Measurements from ENCODE around the gene ZNF26. TPM values are rescaled to one million over a fixed set of nuclear protein-coding genes. Genes with fewer than 3 reads are reported as not detected.

Gene ZNF26
- total RNA-seq, 2 donors from 2014 or later = 14.2 to 17.0 TPM

DNA sequence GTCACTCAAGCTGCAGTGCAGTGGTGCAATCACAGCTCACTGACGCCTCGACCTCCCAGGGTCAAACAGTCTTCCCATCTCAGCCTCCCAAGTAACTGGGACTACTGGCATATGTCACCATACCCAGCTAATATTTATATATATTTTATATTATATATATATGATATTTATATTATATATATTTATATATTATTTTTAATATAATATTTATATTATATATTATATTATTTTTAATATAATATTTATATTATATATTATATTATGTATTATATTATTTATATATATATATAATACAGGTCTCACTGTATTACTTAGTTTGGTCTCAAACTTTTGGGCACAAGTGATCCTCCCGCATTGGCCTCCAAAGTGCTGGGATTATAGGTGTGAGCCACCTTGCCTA, 60.5 kb downstream of the ZNF26 start:
- 97% methylated on average over 3 of the region's 3 CpGs for WGBS
- Histone ChIP-seq H3K4me1 (replicated peaks) (no peaks in the 10 kb centered on the region), H3K4me3 (no peak overlapping the region), H3K27me3 (replicated peaks; ENCODE audit: insufficient read depth) (no peaks in the 10 kb centered on the region), H3K36me3 (peaks cover 25 to 49% of the 10 kb centered on the region in 2 donors), H3K9me3 (peaks cover 4% of the 10 kb centered on the region), H3K27ac (no peak overlapping the region)
- no peak for TF ChIP-seq POLR2A (IDR thresholded peaks at IDR 0.05)
- TF ChIP-seq, protein P1, sequence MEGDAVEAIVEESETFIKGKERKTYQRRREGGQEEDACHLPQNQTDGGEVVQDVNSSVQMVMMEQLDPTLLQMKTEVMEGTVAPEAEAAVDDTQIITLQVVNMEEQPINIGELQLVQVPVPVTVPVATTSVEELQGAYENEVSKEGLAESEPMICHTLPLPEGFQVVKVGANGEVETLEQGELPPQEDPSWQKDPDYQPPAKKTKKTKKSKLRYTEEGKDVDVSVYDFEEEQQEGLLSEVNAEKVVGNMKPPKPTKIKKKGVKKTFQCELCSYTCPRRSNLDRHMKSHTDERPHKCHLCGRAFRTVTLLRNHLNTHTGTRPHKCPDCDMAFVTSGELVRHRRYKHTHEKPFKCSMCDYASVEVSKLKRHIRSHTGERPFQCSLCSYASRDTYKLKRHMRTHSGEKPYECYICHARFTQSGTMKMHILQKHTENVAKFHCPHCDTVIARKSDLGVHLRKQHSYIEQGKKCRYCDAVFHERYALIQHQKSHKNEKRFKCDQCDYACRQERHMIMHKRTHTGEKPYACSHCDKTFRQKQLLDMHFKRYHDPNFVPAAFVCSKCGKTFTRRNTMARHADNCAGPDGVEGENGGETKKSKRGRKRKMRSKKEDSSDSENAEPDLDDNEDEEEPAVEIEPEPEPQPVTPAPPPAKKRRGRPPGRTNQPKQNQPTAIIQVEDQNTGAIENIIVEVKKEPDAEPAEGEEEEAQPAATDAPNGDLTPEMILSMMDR (IDR thresholded peaks at IDR 0.05) = no peak
- TF ChIP-seq POLR2AphosphoS5 (IDR thresholded peaks at IDR 0.05) = no peak
- intact Hi-C loops (cut with DNase I) = no loop called here
- DNase-seq (ENCODE audit: low spot score) = no peak

DNA sequence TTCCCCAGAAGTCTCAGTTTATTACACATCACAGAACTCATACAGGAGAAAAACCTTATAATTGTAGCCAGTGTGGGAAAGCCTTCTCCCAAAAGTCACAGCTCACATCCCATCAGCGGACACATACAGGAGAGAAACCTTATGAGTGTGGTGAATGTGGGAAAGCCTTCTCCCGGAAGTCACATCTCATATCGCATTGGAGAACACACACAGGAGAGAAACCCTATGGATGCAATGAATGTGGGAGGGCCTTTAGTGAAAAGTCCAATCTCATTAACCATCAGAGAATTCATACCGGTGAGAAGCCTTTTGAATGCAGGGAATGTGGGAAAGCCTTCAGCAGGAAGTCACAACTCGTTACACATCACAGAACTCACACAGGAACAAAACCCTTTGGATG, 71.3 kb downstream of the ZNF26 start:
- Histone ChIP-seq H3K4me1 (replicated peaks) (no peaks in the 10 kb centered on the region), H3K4me3 (no peak overlapping the region), H3K27ac (no peak overlapping the region), H3K9me3 (peaks cover 31% of the 10 kb centered on the region), H3K36me3 (peaks cover 8% of the 10 kb centered on the region in 2 donors), H3K27me3 (replicated peaks; ENCODE audit: insufficient read depth) (no peaks in the 10 kb centered on the region)
- intact Hi-C loops (cut with DNase I) = no loop called here
- 98% methylated on average over 5 of the region's 5 CpGs for WGBS
- no peak for TF ChIP-seq POLR2AphosphoS5 (IDR thresholded peaks at IDR 0.05)
- TF ChIP-seq POLR2A (IDR thresholded peaks at IDR 0.05) = no peak
- TF ChIP-seq, protein P1 (IDR thresholded peaks at IDR 0.05) = no peak
- DNase-seq (ENCODE audit: low spot score) = no peak

DNA sequence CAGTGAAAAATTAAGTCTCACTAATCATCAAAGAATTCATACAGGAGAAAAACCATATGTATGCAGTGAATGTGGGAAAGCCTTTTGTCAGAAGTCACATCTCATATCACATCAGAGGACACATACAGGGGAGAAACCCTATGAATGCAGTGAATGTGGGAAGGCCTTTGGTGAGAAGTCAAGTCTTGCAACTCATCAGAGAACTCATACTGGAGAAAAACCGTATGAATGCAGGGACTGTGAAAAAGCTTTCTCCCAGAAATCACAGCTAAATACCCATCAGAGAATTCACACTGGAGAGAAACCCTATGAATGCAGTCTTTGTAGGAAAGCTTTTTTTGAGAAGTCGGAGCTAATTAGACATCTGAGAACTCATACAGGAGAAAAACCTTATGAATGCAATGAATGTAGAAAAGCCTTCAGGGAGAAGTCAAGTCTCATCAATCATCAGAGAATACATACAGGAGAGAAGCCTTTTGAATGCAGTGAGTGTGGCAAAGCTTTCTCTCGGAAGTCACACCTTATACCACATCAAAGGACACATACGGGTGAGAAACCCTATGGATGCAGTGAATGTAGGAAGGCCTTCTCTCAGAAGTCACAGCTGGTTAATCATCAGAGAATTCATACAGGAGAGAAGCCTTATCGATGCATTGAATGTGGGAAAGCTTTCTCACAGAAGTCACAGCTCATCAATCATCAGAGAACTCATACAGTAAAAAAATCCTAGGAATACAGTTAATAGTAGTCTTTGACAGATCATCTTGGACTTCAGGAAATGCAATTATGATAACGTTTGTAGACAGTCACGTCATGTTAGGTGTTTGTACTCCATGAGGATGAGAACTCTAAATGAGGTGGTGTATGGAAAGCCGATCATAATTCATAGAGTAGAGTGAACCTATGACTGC, 72.3 kb downstream of the ZNF26 start:
- no peak for DNase-seq (ENCODE audit: low spot score)
- peaks cover 31% of the 10 kb centered on the region for H3K9me3 ChIP-seq
- intact Hi-C loops (cut with DNase I) = no loop called here
- peaks cover 3 to 6% of the 10 kb centered on the region in 2 donors for H3K36me3 ChIP-seq
- H3K4me3 ChIP-seq = no peak overlapping the region
- no peak for TF ChIP-seq POLR2A (IDR thresholded peaks at IDR 0.05)
- TF ChIP-seq, protein P1 (IDR thresholded peaks at IDR 0.05) = no peak
- no peak for TF ChIP-seq POLR2AphosphoS5 (IDR thresholded peaks at IDR 0.05)
- H3K27ac ChIP-seq = no peak overlapping the region
- no peaks in the 10 kb centered on the region for H3K4me1 ChIP-seq (replicated peaks)
- no peaks in the 10 kb centered on the region for H3K27me3 ChIP-seq (replicated peaks; ENCODE audit: insufficient read depth)
- 95% methylated on average over 8 of the region's 8 CpGs for WGBS

DNA sequence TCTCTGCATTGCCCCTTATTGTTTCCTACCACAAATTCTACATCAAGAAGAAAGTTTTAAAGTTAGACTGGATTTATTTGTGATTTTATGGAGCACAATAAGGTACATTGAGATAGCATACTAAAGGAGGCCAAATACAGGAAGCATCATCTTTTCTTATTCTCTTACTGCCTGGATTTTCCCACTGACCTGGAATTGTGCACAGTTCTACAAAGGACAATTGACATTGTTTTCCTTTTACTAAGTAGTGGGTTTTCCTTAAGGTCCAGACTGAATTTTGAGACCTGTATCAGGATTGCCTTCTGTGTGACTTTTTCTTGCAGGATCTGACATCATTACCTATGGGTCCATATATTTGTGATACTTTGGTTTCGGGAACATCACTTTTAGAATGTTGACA, 75.8 kb downstream of the ZNF26 start:
- peaks cover 0 to 5% of the 10 kb centered on the region in 2 donors for H3K36me3 ChIP-seq
- TF ChIP-seq POLR2A (IDR thresholded peaks at IDR 0.05) = no peak
- TF ChIP-seq POLR2AphosphoS5 (IDR thresholded peaks at IDR 0.05) = no peak
- TF ChIP-seq, protein P1 (IDR thresholded peaks at IDR 0.05) = no peak
- H3K4me3 ChIP-seq = no peak overlapping the region
- peaks cover 25% of the 10 kb centered on the region for H3K9me3 ChIP-seq
- no peaks in the 10 kb centered on the region for H3K27me3 ChIP-seq (replicated peaks; ENCODE audit: insufficient read depth)
- DNase-seq (ENCODE audit: low spot score) = no peak
- intact Hi-C loops (cut with DNase I) = no loop called here
- H3K27ac ChIP-seq = no peak overlapping the region
- no peaks in the 10 kb centered on the region for H3K4me1 ChIP-seq (replicated peaks)
- WGBS = 100% methylated on average over 1 of the region's 1 CpG

DNA sequence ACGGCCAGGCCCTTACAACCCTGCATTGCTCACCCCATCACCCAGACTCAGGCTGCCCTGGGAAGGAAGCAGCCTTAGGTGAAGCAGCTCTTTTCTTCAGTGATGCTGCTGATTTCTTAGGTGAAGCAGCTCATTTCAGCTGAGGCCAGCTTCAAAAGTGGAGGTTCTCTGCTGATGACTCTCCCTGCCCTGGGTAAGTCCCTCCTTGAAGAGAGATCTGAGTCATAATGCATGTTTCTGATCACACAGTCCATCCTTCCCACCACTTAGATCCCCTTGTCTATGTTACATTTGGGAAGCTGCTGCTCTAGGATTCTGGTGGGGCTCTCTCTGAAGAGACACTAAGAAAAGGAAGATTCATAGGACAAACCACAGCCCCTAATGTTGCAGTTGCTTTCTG, 77.4 kb downstream of the ZNF26 start:
- H3K27ac ChIP-seq = no peak overlapping the region
- WGBS = 95% methylated on average over 1 of the region's 1 CpG
- no peak for DNase-seq (ENCODE audit: low spot score)
- intact Hi-C loops (cut with DNase I) = no loop called here
- TF ChIP-seq POLR2AphosphoS5 (IDR thresholded peaks at IDR 0.05) (no peak), POLR2A (IDR thresholded peaks at IDR 0.05) (no peak)
- TF ChIP-seq, protein P1 (IDR thresholded peaks at IDR 0.05) = no peak
- H3K9me3 ChIP-seq = peaks cover 13% of the 10 kb centered on the region
- no peaks in the 10 kb centered on the region for H3K27me3 ChIP-seq (replicated peaks; ENCODE audit: insufficient read depth)
- H3K36me3 ChIP-seq = peaks cover 0 to 5% of the 10 kb centered on the region in 2 donors
- H3K4me1 ChIP-seq (replicated peaks) = no peaks in the 10 kb centered on the region
- no peak overlapping the region for H3K4me3 ChIP-seq
